CD4-positive, alpha-beta T cell treated with Interleukin-12 subunit alpha and Interleukin-12 subunit beta, for 1 hour (primary cell): ENCODE data around the gene NTM.
"Not testable (repeated sequence)": the region's sequence is repeated elsewhere in the genome, so short reads cannot be mapped to it uniquely, and the experiment has no call there.

ENCODE experiments used
- DNase-seq: peaks from one replicate; pipeline ENCODE4 v3.0.0-alpha.2; 2020

NTM gene

DNA sequence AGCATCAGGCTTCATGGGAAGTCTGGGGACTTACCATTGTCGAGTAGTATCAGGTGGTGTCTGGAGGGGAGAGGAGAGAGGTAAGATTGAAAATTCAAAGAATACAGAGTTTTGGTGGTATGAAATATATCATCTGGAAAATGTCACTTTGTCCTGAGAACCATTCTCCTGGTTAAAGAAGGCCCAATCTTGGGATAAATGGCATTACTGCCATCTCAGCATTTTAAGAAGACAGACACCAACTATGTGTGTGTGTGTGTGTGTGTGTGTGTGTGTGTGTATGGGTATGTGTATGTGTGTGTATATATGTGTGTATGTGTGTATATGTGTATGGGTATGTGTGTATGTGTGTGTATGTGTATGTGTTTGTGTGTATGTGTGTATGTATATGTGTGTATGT lies 673.3 kb downstream of the NTM start:
- DNase-seq, result no peak

DNA sequence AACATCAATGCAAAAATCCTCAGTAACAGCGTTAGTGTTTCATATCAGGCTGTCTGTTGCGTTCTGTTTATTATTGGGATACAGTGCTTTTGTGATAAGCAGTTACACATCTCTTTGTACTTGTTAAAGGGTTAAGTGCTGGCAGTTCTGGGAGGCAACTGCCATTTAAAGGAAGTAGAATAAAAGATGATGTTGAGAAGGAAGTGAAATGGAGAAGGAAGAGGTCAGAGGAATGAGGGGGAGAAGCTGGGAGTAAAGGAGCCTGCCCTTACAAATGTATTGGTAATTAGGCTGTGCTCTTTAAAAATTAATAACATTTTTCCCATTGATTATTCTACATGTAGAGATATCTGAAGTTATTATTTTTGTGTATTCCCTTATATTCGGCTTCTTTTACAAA lies 674.7 kb downstream of the NTM start:
- no peak for DNase-seq

DNA sequence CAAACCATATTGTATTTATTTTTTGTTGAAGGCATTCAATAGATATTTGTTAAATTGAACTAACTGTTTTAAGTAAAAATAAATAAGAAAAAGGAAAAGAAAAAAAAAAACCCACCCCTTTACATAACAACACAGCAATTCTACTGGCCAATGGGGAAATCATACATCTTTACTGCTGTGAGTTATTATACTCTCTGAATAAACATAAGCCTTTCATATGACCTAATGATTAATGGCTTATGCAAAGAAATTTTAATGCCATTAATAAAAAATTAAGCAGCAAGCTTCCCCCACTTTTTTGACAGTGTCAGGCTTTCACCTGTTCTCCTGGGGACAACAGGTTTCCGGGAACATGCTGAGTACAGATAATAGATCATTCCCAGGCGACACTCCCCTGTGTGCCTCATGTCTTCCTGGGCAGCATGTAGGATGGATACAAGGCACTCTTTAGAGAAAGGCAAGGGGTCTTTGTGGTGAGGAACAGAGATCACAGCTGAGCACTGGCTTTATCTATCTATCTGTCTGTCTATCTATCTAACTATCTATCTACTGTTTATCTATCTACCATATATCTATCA lies 676.0 kb downstream of the NTM start:
- no peak for DNase-seq

DNA sequence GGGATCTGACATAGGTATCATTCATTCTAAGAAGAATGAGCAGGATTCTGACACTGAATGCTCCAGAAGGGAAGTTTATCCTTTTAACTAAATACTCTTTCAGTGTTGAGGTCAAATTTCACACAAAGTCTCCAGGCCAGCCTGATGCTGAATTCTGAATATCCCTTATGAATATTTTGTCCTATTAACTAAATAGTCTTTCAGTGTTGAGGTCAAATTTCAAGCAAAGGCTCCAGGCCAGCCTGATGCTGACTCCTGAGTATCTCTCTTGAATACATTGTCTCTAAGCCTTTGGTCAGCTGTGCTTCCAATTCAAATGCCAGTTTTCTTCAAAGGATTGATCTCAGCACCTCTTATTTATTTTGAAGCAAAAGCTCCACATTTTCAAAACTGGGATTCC lies 676.8 kb downstream of the NTM start:
- DNase-seq, result no peak

DNA sequence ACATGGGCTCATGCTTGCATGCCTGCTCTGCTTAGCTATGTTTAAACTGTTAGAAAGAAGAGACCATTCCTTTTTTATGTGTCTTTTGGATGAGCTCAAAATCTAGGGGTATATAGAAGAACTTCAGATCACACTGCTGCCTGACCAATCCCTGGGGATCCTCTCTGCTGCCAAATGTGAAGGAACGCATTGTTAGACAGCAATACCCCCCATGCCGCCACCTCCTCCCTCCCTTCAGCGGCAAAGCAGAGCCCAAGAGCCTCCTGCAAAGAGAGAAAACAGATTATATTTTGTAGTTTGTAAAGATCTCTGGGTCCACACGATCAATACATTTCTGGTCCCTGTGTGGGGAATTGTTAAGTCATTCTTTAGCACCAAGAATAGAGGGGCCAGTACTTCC lies 677.6 kb downstream of the NTM start:
- no peak for DNase-seq

DNA sequence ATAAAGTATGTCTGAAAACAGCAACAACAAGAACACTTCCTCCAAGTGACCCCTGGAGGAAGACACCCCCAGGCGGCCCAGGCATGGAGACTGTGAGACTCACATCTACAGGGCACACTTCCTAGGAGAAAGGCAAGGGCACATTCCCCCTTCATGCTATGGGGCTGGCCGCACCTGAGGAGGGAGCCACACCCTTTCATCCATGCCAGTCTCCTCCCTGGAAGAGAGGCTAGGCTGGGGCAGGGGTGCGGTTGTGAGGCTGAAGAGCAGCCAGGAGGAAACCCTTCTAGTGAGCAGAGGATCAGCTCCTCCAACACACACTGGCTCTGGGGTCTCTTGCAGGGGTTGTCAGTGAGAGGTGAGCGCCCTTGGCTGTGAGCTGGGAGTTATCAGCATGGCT lies 678.8 kb downstream of the NTM start:
- no peak for DNase-seq

DNA sequence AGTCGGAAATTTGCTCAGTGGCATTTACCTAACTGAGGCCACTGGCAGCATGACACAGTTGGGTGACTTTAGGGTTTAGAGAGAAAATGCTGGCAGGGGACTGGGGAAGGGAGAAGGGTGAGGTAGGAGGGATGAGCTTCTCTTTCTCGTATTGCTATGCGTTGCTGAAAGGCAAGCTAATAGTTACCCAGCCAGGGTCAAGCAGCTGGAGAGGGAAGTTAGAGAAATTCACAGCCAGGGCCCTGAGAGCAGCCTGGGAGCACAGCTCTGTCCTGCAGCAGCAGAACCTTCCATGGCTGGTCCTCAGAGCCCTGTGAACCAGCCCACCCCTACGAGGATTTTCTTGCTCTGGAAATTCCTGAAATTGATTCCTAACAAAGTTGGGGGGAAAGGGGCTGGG lies 679.6 kb downstream of the NTM start:
- DNase-seq, result no peak

DNA sequence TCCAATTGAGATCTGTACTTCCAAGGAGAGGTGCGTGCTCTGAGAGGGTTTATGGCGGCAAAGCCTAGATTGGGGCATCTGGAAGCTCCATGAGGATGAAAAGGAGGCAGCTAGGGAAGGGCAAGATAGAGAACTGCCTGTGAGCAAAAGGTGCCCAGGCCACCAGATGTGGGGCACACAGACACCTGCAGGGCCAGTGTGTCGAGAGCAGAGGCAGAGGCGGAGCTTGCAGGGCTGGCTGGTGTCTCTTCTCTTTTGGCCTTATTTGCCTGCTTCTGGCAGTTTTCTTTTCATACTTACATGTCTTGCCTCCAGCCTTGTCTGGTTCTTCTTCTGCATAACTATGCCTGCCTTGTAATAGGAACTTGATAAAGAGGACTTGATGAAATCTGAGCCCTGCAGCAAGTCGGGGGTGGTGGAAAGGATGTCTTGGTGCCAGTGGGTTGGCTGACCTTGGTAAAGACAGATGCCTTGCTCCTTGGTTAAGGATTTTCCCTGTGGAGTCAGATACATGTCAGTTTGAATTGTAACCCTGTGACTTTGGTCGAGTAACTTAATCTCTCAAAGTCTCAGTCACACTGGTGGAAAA lies 680.3 kb downstream of the NTM start:
- DNase-seq, result no peak

DNA sequence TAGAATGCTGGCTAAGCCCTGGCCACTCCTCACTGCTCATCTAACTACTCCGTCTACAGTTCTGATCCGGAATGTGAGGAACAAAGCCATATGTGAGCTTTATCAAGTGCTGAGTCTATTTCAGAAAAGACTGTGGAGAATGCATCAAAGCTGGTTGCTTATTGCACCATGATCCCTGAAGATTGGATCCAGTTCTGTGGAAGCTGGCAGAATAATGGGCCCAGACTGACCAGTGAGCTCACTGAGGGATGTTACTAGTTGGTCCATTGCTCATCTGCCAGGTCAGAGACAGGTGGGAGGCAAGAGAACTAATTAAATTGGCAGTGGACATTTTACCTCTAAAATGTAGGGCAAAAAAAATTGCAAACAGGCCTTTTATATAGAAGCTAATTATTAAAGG lies 681.3 kb downstream of the NTM start:
- no peak for DNase-seq

DNA sequence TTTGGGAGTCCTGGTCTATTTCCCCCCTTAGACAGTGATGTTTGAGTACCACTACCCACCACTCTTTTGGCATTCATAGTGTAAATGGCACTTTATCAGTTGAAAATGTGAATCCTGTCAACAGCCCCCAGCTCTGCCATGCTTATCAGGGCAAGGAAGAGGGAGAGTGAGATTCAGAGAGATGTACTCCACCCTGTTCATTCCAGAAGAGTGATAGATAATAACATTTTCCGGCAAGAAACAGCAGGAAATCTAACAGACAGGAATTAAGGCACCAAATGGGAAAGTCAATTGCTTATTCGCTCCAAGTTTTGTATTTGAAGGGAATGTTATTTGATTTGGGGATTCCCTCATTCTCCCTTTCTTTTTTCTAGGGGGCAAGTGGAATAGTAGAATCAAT lies 681.9 kb downstream of the NTM start:
- no peak for DNase-seq

DNA sequence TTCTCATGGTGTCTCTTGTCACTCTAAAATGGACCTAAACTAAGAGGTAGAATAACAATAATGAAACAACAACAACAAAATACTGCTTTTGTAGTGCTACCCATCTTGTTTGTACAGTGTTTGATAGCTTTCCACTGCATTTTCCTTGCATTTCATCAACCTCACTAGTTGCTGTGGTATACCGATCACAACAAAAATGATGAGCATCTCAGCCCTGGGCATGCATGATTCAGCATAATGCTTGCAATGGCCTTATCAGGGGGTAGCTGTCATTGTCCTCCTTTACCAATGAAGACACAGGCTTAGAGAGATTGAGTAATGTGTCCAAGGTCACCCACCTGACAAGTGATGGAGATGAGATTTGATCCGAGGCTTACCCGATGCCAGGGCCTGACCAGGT lies 682.5 kb downstream of the NTM start:
- no peak for DNase-seq

DNA sequence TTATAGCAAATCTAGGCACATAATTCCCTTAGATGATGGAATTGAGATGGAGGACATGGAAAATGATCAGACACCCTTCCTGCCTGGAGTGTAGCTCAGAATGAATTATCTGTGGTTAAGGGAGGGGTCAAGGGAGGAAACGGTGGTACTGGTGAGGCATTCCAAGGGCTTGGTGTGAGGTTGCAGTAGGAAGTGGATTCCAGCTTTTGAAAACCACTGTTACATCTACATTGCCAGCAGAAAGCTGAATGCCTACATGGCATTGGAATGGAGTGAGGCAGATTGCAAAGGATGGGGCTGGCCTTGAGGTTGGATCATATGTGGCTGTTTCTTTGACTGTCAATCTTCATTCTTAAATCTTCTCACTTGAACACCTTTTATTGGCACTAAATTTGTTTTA lies 684.4 kb downstream of the NTM start:
- DNase-seq, result no peak

DNA sequence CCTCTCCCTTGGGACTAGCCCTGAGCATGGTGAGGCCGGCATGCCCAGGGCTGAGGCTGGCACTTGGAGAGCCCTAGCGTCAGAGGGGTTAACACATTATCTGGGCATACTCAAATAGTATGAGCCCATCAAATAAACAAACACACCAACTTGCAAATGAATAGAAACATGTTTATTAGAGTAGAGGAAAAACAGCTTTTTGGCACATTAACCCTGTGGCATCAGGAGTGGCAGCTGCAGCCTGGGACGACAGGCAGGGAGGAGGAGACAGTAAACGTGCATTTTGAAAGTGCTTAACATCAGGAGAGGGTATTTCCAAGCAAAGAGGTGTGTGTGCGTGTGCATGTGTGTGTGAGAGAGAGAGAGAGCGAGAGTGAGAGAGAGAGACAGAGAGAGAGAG lies 684.9 kb downstream of the NTM start:
- no peak for DNase-seq

DNA sequence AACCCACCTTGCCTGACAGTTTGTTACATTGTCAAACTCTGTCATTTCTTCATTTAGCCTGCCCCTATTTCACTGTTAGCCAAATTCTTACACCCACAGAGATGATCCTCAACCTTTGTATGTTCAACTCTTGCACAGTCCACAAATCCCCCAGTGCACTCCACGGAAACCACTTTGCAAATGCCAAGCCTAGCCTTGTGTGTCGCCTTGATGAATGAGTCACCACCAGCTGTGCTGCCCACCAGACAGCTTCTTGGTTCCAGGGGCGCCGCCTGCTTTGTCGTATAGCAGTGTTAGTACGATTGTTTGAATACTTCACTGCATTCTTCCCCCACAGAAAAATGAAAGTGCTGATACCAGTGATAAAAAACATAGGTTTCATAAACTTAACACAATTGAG lies 686.3 kb downstream of the NTM start:
- DNase-seq, result no peak

DNA sequence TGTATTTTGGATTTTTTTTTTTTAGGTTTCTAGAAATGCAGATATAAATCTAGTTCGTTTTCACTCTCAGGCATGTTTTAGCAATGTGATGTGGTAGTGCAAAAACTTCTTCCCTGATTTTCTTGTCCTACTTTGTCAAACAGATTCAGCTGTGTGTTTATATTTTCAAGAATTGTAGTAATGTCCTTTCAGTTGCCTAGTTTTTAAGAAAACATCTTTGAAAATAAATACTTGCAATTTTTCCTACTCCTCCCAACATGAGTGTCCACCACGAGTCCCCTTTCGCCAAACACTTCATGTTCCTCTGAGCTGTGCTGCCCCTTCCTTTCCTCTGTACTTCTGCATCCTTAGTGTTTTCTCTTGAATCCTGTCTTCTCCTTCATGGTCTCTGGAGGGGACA lies 686.9 kb downstream of the NTM start:
- no peak for DNase-seq

DNA sequence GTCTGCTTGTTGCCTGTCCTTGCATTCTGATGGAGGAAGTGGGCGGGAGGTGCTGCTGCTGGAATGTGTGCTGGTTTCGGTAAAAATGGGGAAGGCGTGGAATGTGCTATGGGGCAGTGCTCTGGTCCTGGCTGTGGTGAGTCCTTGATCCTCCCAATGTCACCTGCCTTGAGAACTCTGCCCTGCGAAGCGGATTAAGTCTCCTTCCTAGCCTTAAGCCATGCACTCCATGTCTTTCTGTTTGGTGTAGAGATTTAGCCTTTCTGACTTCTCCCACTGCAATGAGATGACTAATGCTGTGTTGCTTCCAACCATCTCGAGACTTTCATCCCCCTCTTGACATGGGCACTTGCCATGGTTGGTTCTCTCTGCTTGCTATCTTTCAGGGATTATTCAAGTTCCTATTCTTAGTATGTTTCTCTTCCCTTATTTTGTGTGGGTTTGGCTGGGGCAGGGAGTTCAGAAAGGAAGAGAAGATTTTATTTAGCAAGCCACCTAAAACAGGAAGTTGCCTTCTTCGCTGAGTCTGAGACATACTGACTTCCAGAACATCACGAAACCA lies 687.9 kb downstream of the NTM start:
- DNase-seq, result peak; percentile 2

DNA sequence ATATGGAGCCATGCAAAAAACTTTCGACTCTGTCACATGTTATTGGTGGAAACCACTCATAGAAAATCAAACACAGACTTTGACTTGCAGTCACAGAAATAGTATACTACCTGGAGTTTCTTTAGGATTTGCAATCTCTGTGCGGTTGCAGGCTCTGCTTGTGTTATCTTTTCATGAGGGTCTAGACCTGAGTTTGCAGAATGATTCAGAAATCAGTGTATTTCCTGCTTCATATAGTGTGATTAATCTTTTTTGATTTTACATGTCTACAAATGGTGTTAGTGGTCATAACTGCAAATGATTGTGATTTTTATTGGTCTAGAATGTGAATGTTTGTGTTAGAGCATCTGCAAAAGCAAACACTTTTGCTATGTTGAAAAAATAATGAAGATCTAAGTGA lies 690.2 kb downstream of the NTM start:
- DNase-seq, result no peak

DNA sequence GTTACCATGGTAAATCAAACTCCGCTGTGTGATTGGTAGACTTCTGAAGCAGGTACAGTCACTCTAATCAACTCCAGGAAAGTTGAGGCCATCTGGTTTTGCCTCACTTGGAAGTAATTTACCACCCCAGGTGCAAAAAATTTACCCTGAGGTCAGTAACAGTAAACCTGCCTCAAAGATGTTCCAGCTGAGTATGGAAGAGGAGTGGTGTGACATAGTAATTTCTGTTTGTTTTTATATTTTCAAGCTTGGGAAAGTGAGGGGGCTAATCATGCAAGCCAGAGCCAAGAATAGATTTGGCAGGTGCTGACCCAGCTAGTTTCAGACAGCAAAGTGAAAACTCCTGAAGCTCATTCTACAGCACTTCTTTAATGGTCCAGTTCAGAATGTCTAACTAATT lies 691.6 kb downstream of the NTM start:
- no peak for DNase-seq

DNA sequence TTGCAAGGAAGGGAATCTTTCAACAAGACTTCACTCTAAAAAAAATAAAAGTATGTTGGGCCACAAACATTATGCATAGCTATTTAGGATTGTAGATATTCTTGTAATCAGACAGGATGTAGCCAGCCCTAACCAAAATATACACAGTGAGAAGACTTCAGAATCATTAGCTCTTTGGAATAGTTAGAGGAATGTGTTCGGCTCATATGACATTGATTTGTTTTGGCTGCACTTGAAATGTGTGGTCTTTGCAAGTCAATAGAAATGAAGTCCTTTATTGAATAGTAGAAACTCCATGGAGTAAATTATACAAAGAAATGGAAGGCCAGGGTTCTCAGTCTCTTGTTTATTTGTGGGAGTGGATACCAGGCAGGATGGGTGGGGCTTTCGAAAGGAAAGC lies 692.1 kb downstream of the NTM start:
- no peak for DNase-seq

DNA sequence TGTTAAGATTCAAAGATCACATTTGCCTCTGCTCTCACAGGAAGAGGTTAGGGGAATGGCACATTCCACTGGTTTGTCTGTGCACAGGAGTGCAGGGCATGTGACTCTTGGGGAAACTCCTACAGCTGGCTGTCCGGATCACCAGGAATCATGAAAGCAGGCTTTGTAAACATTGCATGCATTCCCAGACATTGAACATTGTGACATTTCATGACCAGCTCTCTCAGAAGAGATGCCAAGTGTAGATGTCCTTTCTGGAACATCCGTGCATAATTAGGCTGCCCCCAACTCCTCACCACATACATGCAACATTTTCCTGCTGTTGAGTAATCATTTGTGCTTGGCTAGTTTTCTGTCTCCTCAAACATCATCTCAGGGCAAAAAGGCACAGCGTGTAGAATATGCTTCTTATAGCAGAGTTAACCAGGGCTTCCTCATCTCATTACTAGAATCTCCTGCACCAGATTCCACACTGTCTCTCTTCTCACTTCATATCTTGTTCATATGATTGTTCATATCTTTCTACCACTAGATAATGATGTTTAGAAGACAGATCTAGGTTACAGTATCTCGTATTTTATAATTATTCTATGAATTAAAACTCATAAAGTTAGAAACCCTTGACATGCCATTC lies 694.7 kb downstream of the NTM start:
- no peak for DNase-seq

DNA sequence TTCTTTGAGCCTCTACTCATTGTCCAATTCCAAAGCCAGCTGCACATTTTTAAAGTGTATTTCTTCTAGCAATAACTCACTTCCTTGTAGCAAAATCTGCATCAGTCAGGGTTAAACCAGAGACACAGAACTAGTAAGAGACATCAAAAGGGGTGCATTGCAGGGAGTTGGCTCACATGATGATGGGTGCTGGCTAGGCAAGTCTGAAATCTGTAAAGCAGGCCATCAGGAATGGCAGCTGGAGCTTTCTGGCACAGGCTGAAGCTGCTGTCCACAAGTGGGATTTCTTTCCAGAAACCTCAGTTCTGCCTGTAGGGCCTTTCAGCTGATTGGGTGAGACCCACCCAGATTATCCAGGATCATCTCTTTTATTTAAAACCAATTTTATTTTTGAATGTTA lies 698.1 kb downstream of the NTM start:
- no peak for DNase-seq

DNA sequence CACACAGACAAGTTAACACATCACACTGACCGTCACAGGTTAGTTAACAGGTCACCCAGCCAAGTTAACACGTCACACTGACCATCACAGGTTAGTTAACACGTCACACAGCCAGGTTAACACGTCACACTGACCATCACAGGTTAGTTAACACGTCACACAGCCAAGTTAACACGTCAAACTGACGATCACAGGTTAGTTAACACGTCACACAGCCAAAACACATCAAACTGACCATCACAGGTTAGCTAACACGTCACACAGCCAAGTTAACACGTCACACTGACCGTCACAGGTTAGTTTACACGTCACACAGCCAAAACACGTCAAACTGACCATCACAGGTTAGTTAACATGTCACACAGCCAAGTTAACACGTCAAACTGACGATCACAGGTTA lies 699.2 kb downstream of the NTM start:
- not testable (repeated sequence) for DNase-seq

DNA sequence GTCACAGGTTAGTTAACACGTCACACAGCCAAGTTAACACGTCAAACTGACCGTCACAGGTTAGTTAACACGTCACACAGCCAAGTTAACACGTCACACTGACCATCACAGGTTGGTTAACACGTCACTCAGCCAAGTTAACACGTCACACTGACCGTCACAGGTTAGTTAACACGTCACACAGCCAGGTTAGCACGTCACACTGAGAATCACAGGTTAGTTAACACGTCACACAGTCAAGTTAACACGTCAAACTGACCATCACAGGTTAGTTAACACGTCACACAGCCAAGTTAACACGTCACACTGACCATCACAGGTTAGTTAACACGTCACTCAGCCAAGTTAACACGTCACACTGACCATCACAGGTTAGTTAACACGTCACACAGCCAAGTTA lies 700.5 kb downstream of the NTM start:
- not testable (repeated sequence) for DNase-seq

DNA sequence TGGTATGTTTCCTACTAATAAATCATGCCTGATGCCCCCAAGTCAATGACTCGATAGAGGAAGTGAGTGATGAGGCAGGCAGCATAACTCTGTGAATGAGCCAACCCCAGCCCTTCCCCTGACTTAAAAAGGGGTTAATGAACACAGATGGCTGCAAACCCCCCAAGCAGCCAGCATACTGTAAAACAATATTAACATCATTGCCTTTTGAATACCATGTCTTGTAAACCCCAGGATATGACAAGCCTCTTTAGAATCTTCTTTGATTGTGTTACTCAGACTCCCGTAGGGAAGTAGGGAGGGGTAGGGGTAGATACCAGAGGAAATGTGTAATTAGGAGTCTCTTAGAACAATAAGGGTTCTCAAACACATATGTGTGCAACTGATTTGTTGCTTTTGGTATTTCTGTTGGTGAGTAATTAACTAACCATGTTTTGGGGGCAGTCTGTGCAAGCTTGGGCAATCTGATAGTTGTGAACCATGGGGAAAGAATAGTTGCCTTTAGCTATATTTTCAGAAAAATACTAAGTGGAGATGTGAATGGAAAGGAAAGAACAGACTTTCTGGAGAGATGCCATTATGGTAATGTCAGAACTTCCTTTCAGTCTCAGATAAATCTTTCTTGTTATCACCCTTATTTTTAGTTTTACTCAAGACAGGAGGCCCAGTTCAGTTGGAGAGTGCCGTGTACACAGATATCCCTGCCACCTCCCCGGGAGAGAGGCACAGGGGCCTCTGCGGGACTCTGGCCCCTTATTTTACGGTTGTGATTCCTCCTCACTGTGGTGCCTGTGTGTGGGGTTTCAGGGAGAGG lies 701.8 kb downstream of the NTM start:
- no peak for DNase-seq
